Chondrocyte (in vitro differentiated cells): Measurements from ENCODE around the gene MAS1L. TPM values are rescaled to one million over a fixed set of nuclear protein-coding genes. Genes with fewer than 3 reads are reported as not detected.

Experiments used
- DNase-seq: peaks from one replicate; pipeline ENCODE4 v3.0.0; 2021; ENCODE audit warnings: mixed read lengths, low spot score
- H3K27ac Mint-ChIP-seq: one replicate; pipeline ENCODE4 v1.8.0; 2021; ENCODE audit warnings: mild to moderate bottlenecking, moderate library complexity, mixed read lengths; ENCODE audit not compliant: unreplicated experiment
- H3K27me3 Mint-ChIP-seq: 2 replicates; pipeline ENCODE4 v1.8.0; 2021; ENCODE audit warnings: low read depth, mixed read lengths
- H3K36me3 Mint-ChIP-seq: 2 replicates; pipeline ENCODE4 v1.8.0; 2021; ENCODE audit warnings: low read depth, mixed read lengths
- H3K4me1 Mint-ChIP-seq: 2 replicates; pipeline ENCODE4 v1.8.0; 2021; ENCODE audit warnings: low read depth, mild to moderate bottlenecking, mixed read lengths
- H3K4me3 Mint-ChIP-seq: one replicate; pipeline ENCODE4 v1.8.0; 2021; ENCODE audit warnings: mild to moderate bottlenecking, moderate library complexity, mixed read lengths; ENCODE audit not compliant: unreplicated experiment
- H3K9me3 Mint-ChIP-seq: 2 replicates; pipeline ENCODE4 v1.8.0; 2021; ENCODE audit warnings: low read depth, mixed read lengths
- total RNA-seq: library from RNA; stranded (reverse); gene quantifications from 3 replicates; pipeline ENCODE4 v1.2.1, GENCODE V29; 2021
- TF ChIP-seq, protein P1 (sequence below): fragments of 200-600 bp; sonication (generic); IDR thresholded peaks from 2 replicates; pipeline ENCODE4 v1.5.0; 2021; ENCODE audit warnings: antibody characterized with exemption, mild to moderate bottlenecking, moderate library complexity

MAS1L gene
- total RNA-seq, 1 donor from 2014 or later = not detected

DNA sequence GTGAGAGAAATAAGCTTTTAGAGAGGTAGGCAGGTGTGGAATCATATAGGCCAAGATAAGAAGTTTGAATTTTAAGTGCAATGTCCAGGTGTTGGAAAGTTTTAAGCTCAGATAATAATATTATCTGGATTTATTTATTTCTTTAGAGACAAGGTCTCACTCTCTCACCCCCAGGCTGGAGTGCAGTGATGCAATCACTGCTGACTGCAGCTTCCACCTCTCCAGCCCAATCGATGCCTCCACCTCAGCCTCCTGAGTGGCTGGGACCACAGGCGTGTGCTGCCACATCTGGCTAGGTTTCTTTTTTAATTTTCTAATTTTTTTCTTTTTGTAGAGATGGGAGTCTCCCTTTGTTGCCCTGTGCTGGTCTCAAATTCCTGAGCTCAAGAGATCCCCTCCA, 5.5 kb upstream of the MAS1L start:
- H3K27ac Mint-ChIP-seq = no peak overlapping the region
- H3K27me3 Mint-ChIP-seq = peaks cover 9% of the 10 kb centered on the region
- H3K4me3 Mint-ChIP-seq = no peak overlapping the region
- TF ChIP-seq, protein P1, sequence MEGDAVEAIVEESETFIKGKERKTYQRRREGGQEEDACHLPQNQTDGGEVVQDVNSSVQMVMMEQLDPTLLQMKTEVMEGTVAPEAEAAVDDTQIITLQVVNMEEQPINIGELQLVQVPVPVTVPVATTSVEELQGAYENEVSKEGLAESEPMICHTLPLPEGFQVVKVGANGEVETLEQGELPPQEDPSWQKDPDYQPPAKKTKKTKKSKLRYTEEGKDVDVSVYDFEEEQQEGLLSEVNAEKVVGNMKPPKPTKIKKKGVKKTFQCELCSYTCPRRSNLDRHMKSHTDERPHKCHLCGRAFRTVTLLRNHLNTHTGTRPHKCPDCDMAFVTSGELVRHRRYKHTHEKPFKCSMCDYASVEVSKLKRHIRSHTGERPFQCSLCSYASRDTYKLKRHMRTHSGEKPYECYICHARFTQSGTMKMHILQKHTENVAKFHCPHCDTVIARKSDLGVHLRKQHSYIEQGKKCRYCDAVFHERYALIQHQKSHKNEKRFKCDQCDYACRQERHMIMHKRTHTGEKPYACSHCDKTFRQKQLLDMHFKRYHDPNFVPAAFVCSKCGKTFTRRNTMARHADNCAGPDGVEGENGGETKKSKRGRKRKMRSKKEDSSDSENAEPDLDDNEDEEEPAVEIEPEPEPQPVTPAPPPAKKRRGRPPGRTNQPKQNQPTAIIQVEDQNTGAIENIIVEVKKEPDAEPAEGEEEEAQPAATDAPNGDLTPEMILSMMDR = no peak
- H3K36me3 Mint-ChIP-seq = no peaks in the 10 kb centered on the region
- no peaks in the 10 kb centered on the region for H3K4me1 Mint-ChIP-seq
- peak; percentile 47 for DNase-seq
- H3K9me3 Mint-ChIP-seq = no peaks in the 10 kb centered on the region

- no peaks in the 10 kb centered on the region for H3K9me3 Mint-ChIP-seq
- no peaks in the 10 kb centered on the region for H3K36me3 Mint-ChIP-seq
- H3K27me3 Mint-ChIP-seq = peaks cover 9% of the 10 kb centered on the region
- DNase-seq = no peak
- no peak overlapping the region for H3K4me3 Mint-ChIP-seq
- no peak overlapping the region for H3K27ac Mint-ChIP-seq
- H3K4me1 Mint-ChIP-seq = no peaks in the 10 kb centered on the region
- TF ChIP-seq, protein P1 = no peak
Measured at GRCh38 chr6:29491574-29491973, 3.8 kb upstream of the MAS1L start.

GRCh38 chr6:29490552-29490951, 2.8 kb upstream of the MAS1L start:
- H3K4me1 Mint-ChIP-seq = no peaks in the 10 kb centered on the region
- DNase-seq = no peak
- H3K27ac Mint-ChIP-seq = no peak overlapping the region
- no peaks in the 10 kb centered on the region for H3K9me3 Mint-ChIP-seq
- no peak overlapping the region for H3K4me3 Mint-ChIP-seq
- TF ChIP-seq, protein P1 = no peak
- no peaks in the 10 kb centered on the region for H3K36me3 Mint-ChIP-seq
- H3K27me3 Mint-ChIP-seq = peaks cover 8% of the 10 kb centered on the region

GRCh38 chr6:29490055-29490454, 2.3 kb upstream of the MAS1L start:
- no peak for DNase-seq
- no peak overlapping the region for H3K4me3 Mint-ChIP-seq
- TF ChIP-seq, protein P1 = no peak
- no peaks in the 10 kb centered on the region for H3K9me3 Mint-ChIP-seq
- H3K36me3 Mint-ChIP-seq = no peaks in the 10 kb centered on the region
- no peaks in the 10 kb centered on the region for H3K4me1 Mint-ChIP-seq
- no peak overlapping the region for H3K27ac Mint-ChIP-seq
- peaks cover 7% of the 10 kb centered on the region for H3K27me3 Mint-ChIP-seq

GRCh38 chr6:29489286-29489685, 1.5 kb upstream of the MAS1L start:
- H3K9me3 Mint-ChIP-seq = no peaks in the 10 kb centered on the region
- peaks cover 2% of the 10 kb centered on the region for H3K27me3 Mint-ChIP-seq
- no peaks in the 10 kb centered on the region for H3K4me1 Mint-ChIP-seq
- no peak overlapping the region for H3K4me3 Mint-ChIP-seq
- TF ChIP-seq, protein P1 = no peak
- no peaks in the 10 kb centered on the region for H3K36me3 Mint-ChIP-seq
- DNase-seq = no peak
- H3K27ac Mint-ChIP-seq = no peak overlapping the region
